ENCODE measurements around the gene TTC22. TPM values are rescaled to one million over a fixed set of nuclear protein-coding genes. Genes with fewer than 3 reads are reported as not detected.

Gene TTC22
- total RNA-seq, 1 experiment from 2014 or later, result 1.2 TPM

DNA sequence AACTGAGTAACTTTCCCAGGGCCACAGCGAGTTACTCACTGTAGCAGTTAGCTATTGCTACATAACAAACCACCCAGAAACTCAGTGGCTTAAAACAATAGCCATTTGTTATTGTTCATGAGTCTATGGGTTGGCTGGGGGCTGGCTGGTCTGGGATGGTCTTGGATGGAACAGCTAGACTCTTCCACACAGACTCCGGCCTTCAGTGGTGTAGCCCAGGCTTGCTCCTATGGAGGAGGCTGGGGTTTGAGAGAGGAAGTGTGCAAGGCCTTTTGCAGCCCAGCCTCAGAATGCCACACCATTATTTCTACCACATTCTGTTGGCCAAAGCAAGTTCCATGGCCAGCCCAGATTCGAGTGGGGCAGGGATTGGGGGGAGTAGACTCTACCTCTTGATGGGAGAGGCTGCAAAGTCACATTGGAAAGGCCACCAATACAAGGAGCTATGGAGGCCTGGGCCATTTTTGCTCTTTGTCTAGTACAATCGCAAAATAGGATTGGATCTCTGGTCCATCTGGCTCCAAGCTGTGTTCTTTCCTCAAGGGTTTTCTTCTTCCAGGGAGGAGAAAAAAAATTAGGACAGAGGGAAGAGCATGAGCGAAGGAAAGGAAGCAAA lies 37.5 kb upstream of the TTC22 start:
- no peak for DNase-seq
- Histone ChIP-seq H3K4me3 (ENCODE audit: insufficient read depth, low read depth, low read length) (no peak overlapping the region), H3K27me3 (ENCODE audit: control insufficient read depth, insufficient read depth, low read length) (no peaks in the 10 kb centered on the region; the same call in 1 of the 2 replicates), H3K36me3 (replicated peaks; ENCODE audit: control insufficient read depth, insufficient read depth, low read length) (no peaks in the 10 kb centered on the region)

DNA sequence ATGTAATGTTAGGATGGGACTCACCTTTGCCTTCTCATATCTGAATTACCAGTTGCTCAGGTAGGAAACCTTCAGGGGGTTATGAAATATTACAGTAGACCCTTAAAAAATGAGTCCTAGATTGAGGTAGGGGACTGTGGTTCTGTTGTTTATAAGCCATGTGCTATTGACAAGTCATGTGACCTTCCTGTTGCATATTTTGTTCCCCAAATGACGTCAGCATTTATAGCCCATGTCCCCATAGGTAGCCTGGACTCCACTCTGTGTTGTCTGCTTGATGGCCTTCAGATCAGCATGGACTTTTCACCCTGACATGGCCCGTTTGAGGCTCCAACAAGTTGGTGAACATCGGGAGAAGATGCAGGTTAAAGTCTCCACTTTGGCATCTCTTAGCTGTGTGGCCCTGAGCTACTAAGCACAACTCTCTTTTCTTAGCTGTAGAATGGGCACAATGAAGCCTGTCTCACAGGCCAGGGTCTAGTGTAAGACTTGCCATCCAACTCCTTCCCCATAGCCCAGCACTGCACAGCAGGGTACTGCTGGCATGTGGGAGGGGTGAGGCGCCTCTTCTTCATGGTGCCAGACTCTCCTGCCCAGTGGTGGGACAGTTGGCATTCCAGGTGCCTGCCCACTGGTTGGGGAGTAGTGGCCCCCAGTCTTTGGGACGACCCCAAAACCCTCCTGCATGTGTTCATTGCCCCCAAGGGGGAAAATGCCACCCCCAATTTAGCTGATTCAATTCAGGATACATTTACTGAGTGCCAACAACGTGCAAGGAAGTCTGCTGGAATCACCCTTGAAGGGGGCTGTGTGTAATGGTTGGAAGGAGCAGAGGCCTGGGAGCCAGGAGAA lies 36.1 kb upstream of the TTC22 start:
- H3K27me3 ChIP-seq (ENCODE audit: control insufficient read depth, insufficient read depth, low read length), result no peaks in the 10 kb centered on the region; the same call in 1 of the 2 replicates
- no peak for DNase-seq
- no peaks in the 10 kb centered on the region for H3K36me3 ChIP-seq (replicated peaks; ENCODE audit: control insufficient read depth, insufficient read depth, low read length)
- H3K4me3 ChIP-seq (ENCODE audit: insufficient read depth, low read depth, low read length), result no peak overlapping the region

GRCh38 chr1:54836594-54836993 lies 35.5 kb upstream of the TTC22 start:
- Histone ChIP-seq H3K27me3 (ENCODE audit: control insufficient read depth, insufficient read depth, low read length) (no peaks in the 10 kb centered on the region; the same call in 1 of the 2 replicates), H3K36me3 (replicated peaks; ENCODE audit: control insufficient read depth, insufficient read depth, low read length) (no peaks in the 10 kb centered on the region), H3K4me3 (ENCODE audit: insufficient read depth, low read depth, low read length) (no peak overlapping the region)
- DNase-seq, result no peak

DNA sequence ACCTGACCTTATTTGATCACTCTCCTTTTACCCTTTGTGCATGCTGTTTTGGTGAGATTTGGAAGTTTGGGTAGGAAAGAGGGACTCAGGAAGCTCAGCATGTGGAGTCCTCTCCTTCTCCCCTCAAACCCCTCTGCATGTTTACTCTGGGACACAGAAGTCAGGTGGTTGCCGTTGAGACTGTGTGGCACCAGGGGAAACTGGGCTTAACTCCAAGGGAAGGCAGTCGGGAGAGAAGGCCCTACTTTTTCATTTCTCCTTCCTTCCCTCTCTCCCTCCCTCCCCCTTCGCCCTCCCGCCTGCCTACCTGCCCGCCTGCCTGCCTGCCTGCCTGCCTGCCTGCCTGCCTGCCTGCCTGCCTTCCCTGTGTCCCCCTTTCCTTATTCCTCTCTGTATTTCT lies 34.8 kb upstream of the TTC22 start:
- no peak for DNase-seq
- Histone ChIP-seq H3K36me3 (replicated peaks; ENCODE audit: control insufficient read depth, insufficient read depth, low read length) (no peaks in the 10 kb centered on the region), H3K4me3 (ENCODE audit: insufficient read depth, low read depth, low read length) (no peak overlapping the region), H3K27me3 (ENCODE audit: control insufficient read depth, insufficient read depth, low read length) (no peaks in the 10 kb centered on the region; the same call in 1 of the 2 replicates)

DNA sequence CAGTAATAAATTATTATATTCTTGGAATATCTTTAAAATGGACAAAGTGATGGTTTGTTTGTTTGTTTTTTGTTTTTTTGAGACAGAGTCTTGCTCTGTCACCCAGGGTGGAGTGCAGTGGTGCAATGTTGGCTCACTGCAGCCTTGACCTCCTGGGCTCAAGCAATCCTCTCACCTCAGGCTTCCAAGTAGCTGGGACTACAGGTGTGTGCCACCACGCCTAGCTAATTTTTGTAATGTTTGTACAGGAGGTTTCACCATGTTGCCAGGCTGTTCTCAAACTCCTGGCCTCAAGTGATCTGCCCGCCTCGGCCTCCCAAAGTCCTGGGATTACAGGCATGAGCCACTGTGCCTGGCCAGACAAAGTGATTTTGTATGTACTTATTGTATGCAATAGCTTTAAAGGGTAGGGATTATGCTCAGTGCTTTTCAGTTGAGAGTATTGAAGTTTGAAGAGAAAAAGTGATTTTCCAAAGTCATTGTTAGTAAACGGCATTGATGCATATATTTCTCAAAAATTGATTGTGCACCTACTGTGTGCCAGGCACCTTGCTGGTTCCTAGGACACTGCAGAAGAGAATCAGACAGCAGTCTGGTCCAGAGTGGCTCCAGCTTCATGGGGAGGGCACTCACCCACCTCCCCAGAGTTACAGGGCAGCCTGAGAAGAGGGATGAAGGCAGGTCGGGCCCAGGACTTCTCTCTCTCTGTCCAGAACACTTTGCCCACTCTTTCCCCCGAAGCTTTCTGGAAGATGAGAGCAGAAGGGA lies 34.2 kb upstream of the TTC22 start:
- Histone ChIP-seq H3K4me3 (ENCODE audit: insufficient read depth, low read depth, low read length) (no peak overlapping the region), H3K27me3 (ENCODE audit: control insufficient read depth, insufficient read depth, low read length) (no peaks in the 10 kb centered on the region; the same call in 1 of the 2 replicates), H3K36me3 (replicated peaks; ENCODE audit: control insufficient read depth, insufficient read depth, low read length) (no peaks in the 10 kb centered on the region)
- no peak for DNase-seq

GRCh38 chr1:54834007-54834541 lies 33.0 kb upstream of the TTC22 start:
- Histone ChIP-seq H3K4me3 (ENCODE audit: insufficient read depth, low read depth, low read length) (no peak overlapping the region), H3K27me3 (ENCODE audit: control insufficient read depth, insufficient read depth, low read length) (no peaks in the 10 kb centered on the region; the same call in 1 of the 2 replicates), H3K36me3 (replicated peaks; ENCODE audit: control insufficient read depth, insufficient read depth, low read length) (no peaks in the 10 kb centered on the region)
- no peak for DNase-seq

- no peak overlapping the region for H3K4me3 ChIP-seq (ENCODE audit: insufficient read depth, low read depth, low read length)
- H3K27me3 ChIP-seq (ENCODE audit: control insufficient read depth, insufficient read depth, low read length), result no peaks in the 10 kb centered on the region; the same call in 1 of the 2 replicates
- H3K36me3 ChIP-seq (replicated peaks; ENCODE audit: control insufficient read depth, insufficient read depth, low read length), result no peaks in the 10 kb centered on the region
- DNase-seq, result no peak
Measured at GRCh38 chr1:54833121-54833520, 32.0 kb upstream of the TTC22 start.

DNA sequence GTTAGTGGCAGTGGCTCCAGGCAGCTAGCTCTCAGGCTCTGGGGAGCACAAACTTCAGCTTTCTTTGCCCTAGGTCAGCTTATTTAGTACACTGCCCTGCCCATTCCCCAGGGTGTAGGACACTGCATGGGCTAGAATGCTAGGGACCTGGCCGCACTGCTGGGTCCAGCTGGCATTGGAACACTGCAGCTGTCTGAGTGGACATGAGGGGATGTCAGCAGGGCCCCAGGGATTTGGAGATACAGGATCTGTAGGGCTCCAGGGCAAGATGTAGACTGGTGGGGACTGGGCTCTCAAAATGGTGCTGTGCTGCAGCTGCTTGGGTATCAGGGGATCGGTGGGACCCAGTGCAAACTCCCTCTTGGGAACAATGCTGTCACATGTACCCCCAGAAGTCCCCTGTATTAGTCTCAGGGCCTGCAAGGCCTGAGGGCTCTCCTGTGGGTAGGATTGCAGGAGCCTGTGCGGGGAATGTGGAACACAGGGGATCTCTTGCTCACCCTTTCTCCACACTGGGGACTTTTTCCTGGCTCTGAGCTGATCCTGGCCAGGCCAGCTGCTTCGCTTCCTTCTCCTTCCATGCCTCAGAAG lies 25.2 kb upstream of the TTC22 start:
- no peak for DNase-seq
- Histone ChIP-seq H3K36me3 (replicated peaks; ENCODE audit: control insufficient read depth, insufficient read depth, low read length) (no peaks in the 10 kb centered on the region), H3K27me3 (ENCODE audit: control insufficient read depth, insufficient read depth, low read length) (no peaks in the 10 kb centered on the region), H3K4me3 (ENCODE audit: insufficient read depth, low read depth, low read length) (no peak overlapping the region)

GRCh38 chr1:54825696-54826095 lies 24.6 kb upstream of the TTC22 start:
- no peaks in the 10 kb centered on the region for H3K36me3 ChIP-seq (replicated peaks; ENCODE audit: control insufficient read depth, insufficient read depth, low read length)
- no peaks in the 10 kb centered on the region for H3K27me3 ChIP-seq (ENCODE audit: control insufficient read depth, insufficient read depth, low read length)
- no peak overlapping the region for H3K4me3 ChIP-seq (ENCODE audit: insufficient read depth, low read depth, low read length)
- DNase-seq, result no peak

DNA sequence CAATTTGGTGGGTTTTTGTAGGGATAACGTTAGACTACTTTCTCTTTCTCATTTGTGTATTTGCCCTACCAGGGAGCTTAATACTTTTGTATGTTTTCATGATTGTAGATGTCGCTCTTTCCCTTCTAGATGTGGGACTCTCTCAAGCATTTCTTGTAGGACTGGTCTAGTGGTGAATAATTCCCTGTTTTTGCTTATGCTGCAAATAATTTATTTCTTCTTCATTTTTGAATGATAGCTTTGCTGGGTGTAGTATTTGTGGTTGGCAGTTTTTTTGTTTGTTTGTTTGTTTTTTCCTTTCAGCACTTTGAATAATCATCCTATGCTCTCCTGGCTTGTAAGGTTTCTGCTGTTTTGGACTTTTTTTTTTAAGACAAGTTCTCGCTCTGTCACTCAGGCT lies 22.5 kb upstream of the TTC22 start:
- no peaks in the 10 kb centered on the region for H3K36me3 ChIP-seq (replicated peaks; ENCODE audit: control insufficient read depth, insufficient read depth, low read length)
- no peak for DNase-seq
- H3K4me3 ChIP-seq (ENCODE audit: insufficient read depth, low read depth, low read length), result no peak overlapping the region
- no peaks in the 10 kb centered on the region for H3K27me3 ChIP-seq (ENCODE audit: control insufficient read depth, insufficient read depth, low read length)

GRCh38 chr1:54819733-54820132 lies 18.6 kb upstream of the TTC22 start:
- no peak overlapping the region for H3K4me3 ChIP-seq (ENCODE audit: insufficient read depth, low read depth, low read length)
- no peaks in the 10 kb centered on the region for H3K36me3 ChIP-seq (replicated peaks; ENCODE audit: control insufficient read depth, insufficient read depth, low read length)
- no peak for DNase-seq
- H3K27me3 ChIP-seq (ENCODE audit: control insufficient read depth, insufficient read depth, low read length), result no peaks in the 10 kb centered on the region; the same call in 1 of the 2 replicates

DNA sequence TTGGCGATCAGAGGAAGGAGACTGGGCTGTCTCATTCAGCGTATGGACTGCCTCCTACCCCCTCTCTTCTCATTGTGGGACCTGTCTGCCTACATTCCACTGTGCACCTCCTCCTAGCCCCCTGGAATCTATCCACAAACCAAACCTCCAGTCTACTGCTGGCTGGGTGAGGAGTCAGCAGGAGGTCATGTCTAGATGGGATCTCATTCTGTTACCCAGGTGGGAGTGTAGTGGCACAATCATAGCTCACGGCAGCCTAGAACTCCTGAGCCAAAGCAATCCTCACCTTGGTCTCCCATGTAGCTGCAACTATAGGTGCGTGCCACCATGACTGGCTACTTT lies 18.0 kb upstream of the TTC22 start:
- no peak overlapping the region for H3K4me3 ChIP-seq (ENCODE audit: insufficient read depth, low read depth, low read length)
- no peaks in the 10 kb centered on the region; the same call in 1 of the 2 replicates for H3K27me3 ChIP-seq (ENCODE audit: control insufficient read depth, insufficient read depth, low read length)
- no peaks in the 10 kb centered on the region for H3K36me3 ChIP-seq (replicated peaks; ENCODE audit: control insufficient read depth, insufficient read depth, low read length)
- no peak for DNase-seq

GRCh38 chr1:54818461-54819194 lies 17.5 kb upstream of the TTC22 start:
- H3K36me3 ChIP-seq (replicated peaks; ENCODE audit: control insufficient read depth, insufficient read depth, low read length), result no peaks in the 10 kb centered on the region
- H3K27me3 ChIP-seq (ENCODE audit: control insufficient read depth, insufficient read depth, low read length), result no peaks in the 10 kb centered on the region; the same call in 1 of the 2 replicates
- no peak for DNase-seq
- no peak overlapping the region for H3K4me3 ChIP-seq (ENCODE audit: insufficient read depth, low read depth, low read length)

DNA sequence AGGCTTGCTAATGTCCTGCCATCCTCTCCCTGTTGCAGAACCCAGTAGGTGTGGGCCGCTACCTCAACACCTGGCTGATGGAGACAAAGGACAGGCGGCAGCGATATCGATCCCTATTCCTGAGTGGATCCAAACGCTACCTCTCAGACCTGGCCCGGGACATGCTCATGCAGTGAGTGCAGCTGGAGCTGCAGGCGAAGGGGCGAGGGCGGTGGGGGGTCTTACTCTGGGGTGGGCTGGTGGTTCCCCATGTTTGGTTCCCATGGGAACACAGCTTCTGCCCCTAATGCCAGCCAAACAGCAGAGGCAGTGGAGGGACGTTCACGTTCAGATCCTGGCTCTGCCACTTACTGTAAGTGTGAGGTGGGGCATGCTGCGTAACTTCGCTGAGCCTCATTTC lies 15.8 kb upstream of the TTC22 start:
- no peak overlapping the region for H3K4me3 ChIP-seq (ENCODE audit: insufficient read depth, low read depth, low read length)
- H3K27me3 ChIP-seq (ENCODE audit: control insufficient read depth, insufficient read depth, low read length), result no peaks in the 10 kb centered on the region; the same call in 1 of the 2 replicates
- DNase-seq, result no peak
- H3K36me3 ChIP-seq (replicated peaks; ENCODE audit: control insufficient read depth, insufficient read depth, low read length), result no peaks in the 10 kb centered on the region
